Effector memory CD8-positive, alpha-beta T cell (primary cell): Measurements from ENCODE around the gene HOXC12.

Experiments
- ATAC-seq: fragments of 150-1000 bp; cut with Tn5 transposase; replicated peaks from 2 replicates; pipeline ENCODE4 v1.10.0; 2021; ENCODE audit warnings: mild to moderate bottlenecking, moderate library complexity
- DNase-seq, 3 experiments: peaks; one replicate each; pipeline ENCODE4 v3.0.0; 2021
- H3K27ac Mint-ChIP-seq, 2 donors: one replicate each; pipeline ENCODE4 v1.8.0; 2022; ENCODE audit warnings: mild to moderate bottlenecking in 2 of 2, mixed read lengths in 2 of 2, moderate library complexity in 2 of 2
- H3K27me3 Mint-ChIP-seq, 2 donors: one replicate each; pipeline ENCODE4 v1.8.0; 2022; ENCODE audit warnings: mixed read lengths in 2 of 2
- H3K36me3 Mint-ChIP-seq: one replicate; pipeline ENCODE4 v1.8.0; 2022; ENCODE audit warnings: mild to moderate bottlenecking, moderate library complexity, mixed read lengths; ENCODE audit not compliant: insufficient read depth
- H3K4me1 Mint-ChIP-seq, 2 donors: one replicate each; pipeline ENCODE4 v1.8.0; 2022; ENCODE audit warnings: low read depth in 2 of 2, mixed read lengths in 2 of 2
- H3K4me3 Mint-ChIP-seq, 2 donors: one replicate each; pipeline ENCODE4 v1.8.0; 2022; ENCODE audit warnings: mild to moderate bottlenecking in 2 of 2, mixed read lengths in 2 of 2, moderate library complexity in 2 of 2
- H3K9me3 Mint-ChIP-seq, 2 donors: one replicate each; pipeline ENCODE4 v1.8.0; 2022; ENCODE audit warnings: mixed read lengths in 2 of 2

Gene HOXC12

DNA sequence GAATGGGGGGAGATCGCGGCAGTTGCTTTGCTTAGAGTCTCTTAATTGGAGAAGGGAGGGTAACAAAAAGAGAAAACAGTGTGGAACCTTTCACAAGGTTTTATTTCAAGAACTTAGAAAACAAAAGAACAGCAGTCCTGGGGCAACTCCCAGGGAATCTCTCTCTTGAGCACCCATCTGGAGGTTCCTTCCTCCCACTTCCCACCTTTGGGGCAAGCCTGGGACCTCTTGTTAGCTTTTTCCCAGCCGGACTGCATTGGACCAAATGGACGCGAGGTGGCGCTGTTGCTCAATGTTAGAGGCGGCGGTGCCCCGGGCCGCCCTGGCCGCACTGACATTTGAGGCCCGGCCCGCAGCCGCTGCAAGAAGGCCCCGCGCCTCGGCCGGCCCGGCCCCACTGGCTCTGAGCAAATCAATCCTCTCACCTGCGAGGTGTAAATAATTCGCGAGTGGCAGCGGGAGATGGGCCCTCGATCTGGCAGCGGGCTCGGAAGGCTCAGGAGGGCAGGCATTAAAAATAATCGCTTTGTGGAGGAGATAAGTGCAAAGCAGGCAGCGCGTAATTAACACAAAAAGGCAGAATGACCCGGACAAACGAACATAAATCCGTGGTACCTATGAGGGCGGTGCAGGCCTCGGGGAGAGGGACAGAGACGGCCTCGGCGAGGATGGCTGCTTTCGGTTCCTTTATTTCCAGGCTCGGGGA, 51.3 kb downstream of the HOXC12 start:
- peaks cover 10 to 21% of the 10 kb centered on the region in 2 donors for H3K4me1 Mint-ChIP-seq
- peak; percentile 84 to 87 (median 87) for DNase-seq
- peak; percentile 82 for ATAC-seq
- peaks cover 98 to 100% of the 10 kb centered on the region in 2 donors for H3K27me3 Mint-ChIP-seq
- H3K4me3 Mint-ChIP-seq, result peak overlapping the region; percentile 73 to 81
- H3K36me3 Mint-ChIP-seq, result peaks cover 22% of the 10 kb centered on the region
- H3K27ac Mint-ChIP-seq, result peak overlapping the region in 1 of 2 donors; percentile 47
- no peaks in the 10 kb centered on the region for H3K9me3 Mint-ChIP-seq

DNA sequence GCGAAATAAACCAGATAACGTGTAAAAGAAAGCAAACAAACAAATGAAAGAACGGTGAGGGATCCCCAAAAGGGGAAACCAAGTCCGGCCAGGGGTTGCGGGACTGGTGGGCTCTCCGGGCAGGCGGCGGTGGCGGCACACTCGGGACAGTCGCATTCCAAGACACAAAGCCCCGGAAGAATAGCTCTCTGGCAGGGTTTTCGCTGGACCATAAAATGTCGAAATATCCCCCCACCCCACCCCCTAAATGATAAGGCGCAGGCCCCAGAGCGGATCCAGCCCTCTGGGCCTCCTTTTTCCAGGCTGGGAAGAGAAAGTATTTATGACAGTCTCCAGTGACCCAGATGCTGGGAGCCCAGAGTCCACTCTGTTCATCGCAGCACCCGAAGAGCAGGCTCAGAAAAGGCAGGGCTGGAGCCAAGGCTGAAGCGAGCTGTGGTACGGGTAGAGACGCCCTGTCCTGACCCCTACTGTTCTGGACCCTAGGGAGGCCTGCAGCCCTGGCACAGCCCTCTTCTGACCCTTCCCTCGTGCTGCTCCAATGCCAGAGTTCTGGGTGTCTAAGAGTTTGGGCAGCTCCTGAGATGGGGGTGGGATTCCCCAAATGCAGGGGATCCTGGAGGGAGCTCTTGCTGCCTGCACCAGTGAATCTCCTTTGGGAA, 52.0 kb downstream of the HOXC12 start:
- H3K27me3 Mint-ChIP-seq, result peaks cover 98 to 100% of the 10 kb centered on the region in 2 donors
- no peak for DNase-seq
- no peak for ATAC-seq
- peaks cover 22% of the 10 kb centered on the region for H3K36me3 Mint-ChIP-seq
- H3K9me3 Mint-ChIP-seq, result no peaks in the 10 kb centered on the region
- peaks cover 17 to 25% of the 10 kb centered on the region in 2 donors for H3K4me1 Mint-ChIP-seq
- H3K27ac Mint-ChIP-seq, result no peak overlapping the region
- peak overlapping the region; percentile 73 to 81 for H3K4me3 Mint-ChIP-seq

GRCh38 chr12:54007538-54008259, 53.0 kb downstream of the HOXC12 start:
- H3K4me3 Mint-ChIP-seq, result no peak overlapping the region
- H3K27me3 Mint-ChIP-seq, result peaks cover 98 to 100% of the 10 kb centered on the region in 2 donors
- ATAC-seq (no peak), DNase-seq (no peak)
- peaks cover 17 to 23% of the 10 kb centered on the region in 2 donors for H3K4me1 Mint-ChIP-seq
- no peaks in the 10 kb centered on the region for H3K9me3 Mint-ChIP-seq
- H3K27ac Mint-ChIP-seq, result no peak overlapping the region
- H3K36me3 Mint-ChIP-seq, result peaks cover 25% of the 10 kb centered on the region

GRCh38 chr12:54008260-54008552, 53.5 kb downstream of the HOXC12 start:
- ATAC-seq, result no peak
- peak overlapping the region; percentile 35 to 39 for H3K4me3 Mint-ChIP-seq
- no peak overlapping the region for H3K27ac Mint-ChIP-seq
- H3K36me3 Mint-ChIP-seq, result peaks cover 27% of the 10 kb centered on the region
- H3K27me3 Mint-ChIP-seq, result peaks cover 98 to 100% of the 10 kb centered on the region in 2 donors
- peaks cover 17 to 23% of the 10 kb centered on the region in 2 donors for H3K4me1 Mint-ChIP-seq
- DNase-seq, result no peak
- no peaks in the 10 kb centered on the region for H3K9me3 Mint-ChIP-seq
